H9 (cell line): ENCODE data around the gene TSEN34. TPM values are rescaled to one million over a fixed set of nuclear protein-coding genes. Genes with fewer than 3 reads are reported as not detected.

ENCODE experiments used
- DNase-seq: peaks from one replicate; pipeline ENCODE4 v3.0.0-alpha.2; 2017
- H2AFZ ChIP-seq: one replicate; pipeline ENCODE4 v1.6.1; 2013; ENCODE audit warnings: mild to moderate bottlenecking, low read length, control low read depth, moderate library complexity
- H2AK5ac ChIP-seq: 2 replicates; pipeline ENCODE4 v1.6.1; 2013; ENCODE audit warnings: low read length, control low read depth, mixed read lengths; ENCODE audit not compliant: insufficient read length
- H2BK120ac ChIP-seq: one replicate; pipeline ENCODE4 v1.6.1; 2013; ENCODE audit warnings: low read depth, mild to moderate bottlenecking, low read length, control low read depth, inconsistent platforms; ENCODE audit not compliant: poor library complexity, severe bottlenecking
- H2BK12ac ChIP-seq: 2 replicates; pipeline ENCODE4 v1.6.1; 2013; ENCODE audit warnings: low read length, control low read depth, mixed read lengths, low read depth; ENCODE audit not compliant: insufficient read length
- H2BK15ac ChIP-seq: 2 replicates; pipeline ENCODE4 v1.6.1; 2013; ENCODE audit warnings: low read depth, low read length, control low read depth
- H2BK20ac ChIP-seq: one replicate; pipeline ENCODE4 v1.6.1; 2013; ENCODE audit warnings: low read depth, mild to moderate bottlenecking, low read length, control low read depth, inconsistent platforms; ENCODE audit not compliant: poor library complexity, severe bottlenecking
- H2BK5ac ChIP-seq: 2 replicates; pipeline ENCODE4 v1.6.1; 2013; ENCODE audit warnings: low read length, control low read depth, mixed read lengths; ENCODE audit not compliant: insufficient read length
- H3K14ac ChIP-seq: 2 replicates; pipeline ENCODE4 v1.6.1; 2013; ENCODE audit warnings: low read length, control low read depth; ENCODE audit not compliant: insufficient read depth
- H3K18ac ChIP-seq: 2 replicates; pipeline ENCODE4 v1.6.1; 2013; ENCODE audit warnings: low read depth, mild to moderate bottlenecking, mixed read lengths, low read length, control low read depth; ENCODE audit not compliant: insufficient read length
- H3K23ac ChIP-seq: 2 replicates; pipeline ENCODE4 v1.6.1; 2013; ENCODE audit warnings: low read length, control low read depth, mixed read lengths, low read depth; ENCODE audit not compliant: insufficient read length
- H3K23me2 ChIP-seq: 2 replicates; pipeline ENCODE4 v1.6.1; 2013; ENCODE audit warnings: low read depth, mild to moderate bottlenecking, mixed read lengths, low read length, control low read depth; ENCODE audit not compliant: insufficient read length, poor library complexity, severe bottlenecking
- H3K27ac ChIP-seq: 2 replicates; pipeline ENCODE4 v1.5.1; 2013; ENCODE audit warnings: low read length, control low read depth, mixed read lengths, low read depth; ENCODE audit not compliant: insufficient read length
- H3K27me3 ChIP-seq: 2 replicates; pipeline ENCODE4 v1.6.1; 2013; ENCODE audit warnings: low read length, control low read depth, inconsistent platforms; ENCODE audit not compliant: insufficient read depth
- H3K4ac ChIP-seq: 2 replicates; pipeline ENCODE4 v1.6.1; 2013; ENCODE audit warnings: low read depth, mild to moderate bottlenecking, control low read depth, inconsistent platforms, low read length, moderate library complexity
- H3K4me1 ChIP-seq: 2 replicates; pipeline ENCODE4 v1.6.1; 2013; ENCODE audit warnings: low read length, control low read depth, inconsistent platforms; ENCODE audit not compliant: insufficient read depth
- H3K4me2 ChIP-seq: 2 replicates; pipeline ENCODE4 v1.6.1; 2013; ENCODE audit warnings: low read length, control low read depth, mixed read lengths; ENCODE audit not compliant: insufficient read length, insufficient read depth
- H3K56ac ChIP-seq: 2 replicates; pipeline ENCODE4 v1.6.1; 2013; ENCODE audit warnings: low read depth, mild to moderate bottlenecking, mixed read lengths, low read length, control low read depth; ENCODE audit not compliant: insufficient read length
- H3K79me1 ChIP-seq: 2 replicates; pipeline ENCODE4 v1.6.1; 2013; ENCODE audit warnings: low read depth, mild to moderate bottlenecking, moderate library complexity, low read length, control low read depth, inconsistent platforms; ENCODE audit not compliant: insufficient read depth, poor library complexity, severe bottlenecking
- H3K79me2 ChIP-seq: 2 replicates; pipeline ENCODE4 v1.6.1; 2013; ENCODE audit warnings: low read length, control low read depth, inconsistent platforms; ENCODE audit not compliant: insufficient read depth
- H3K9ac ChIP-seq: 2 replicates; pipeline ENCODE4 v1.6.1; 2013; ENCODE audit warnings: low read length, control low read depth, mixed read lengths; ENCODE audit not compliant: insufficient read length; ENCODE audit errors: extremely low read depth
- H3K9me3 ChIP-seq: one replicate; pipeline ENCODE4 v1.6.1; 2013; ENCODE audit warnings: low read depth, low read length, inconsistent platforms; ENCODE audit not compliant: control insufficient read depth
- H3T11ph ChIP-seq: one replicate; pipeline ENCODE4 v1.6.1; 2013; ENCODE audit warnings: mild to moderate bottlenecking, low read length, control low read depth, inconsistent platforms
- H4K20me1 ChIP-seq: one replicate; pipeline ENCODE4 v1.6.1; 2013; ENCODE audit not compliant: control insufficient read depth, insufficient read length, insufficient read depth
- H4K5ac ChIP-seq: 2 replicates; pipeline ENCODE4 v1.6.1; 2013; ENCODE audit warnings: low read depth, mild to moderate bottlenecking, mixed read lengths, low read length, control low read depth; ENCODE audit not compliant: insufficient read length
- H4K8ac ChIP-seq: replicated peaks from 2 replicates; pipeline ENCODE4 v1.6.1; 2013; ENCODE audit warnings: low read length, control low read depth, mixed read lengths, low read depth; ENCODE audit not compliant: insufficient read length
- H4K91ac ChIP-seq: 2 replicates; pipeline ENCODE4 v1.6.1; 2013; ENCODE audit warnings: low read depth, mild to moderate bottlenecking, moderate library complexity, mixed read lengths, low read length, control low read depth; ENCODE audit not compliant: insufficient read length
- H3K27ac Mint-ChIP-seq, 3 experiments: 2 replicates in 2 of 3; 3 replicates in 1 of 3; pipeline ENCODE4 v1.8.0; 2020 to 2021; ENCODE audit warnings: mixed read lengths in 3 of 3, mild to moderate bottlenecking in 1 of 3, moderate library complexity in 1 of 3
- H3K27me3 Mint-ChIP-seq: 2 replicates; pipeline ENCODE4 v1.8.0; 2021; ENCODE audit warnings: low read depth, mild to moderate bottlenecking, moderate library complexity, mixed read lengths
- H3K36me3 Mint-ChIP-seq, 3 experiments: 2 replicates in 2 of 3; 3 replicates in 1 of 3; pipeline ENCODE4 v1.8.0; 2020 to 2021; ENCODE audit warnings: low read depth in 3 of 3, mixed read lengths in 3 of 3; ENCODE audit not compliant: insufficient read depth in 1 of 3
- H3K4me1 Mint-ChIP-seq, 2 experiments: 2 replicates each; pipeline ENCODE4 v1.8.0; 2020; ENCODE audit warnings: mixed read lengths in 2 of 2
- H3K4me3 Mint-ChIP-seq, 2 experiments: 2 replicates in 1 of 2; 3 replicates in 1 of 2; pipeline ENCODE4 v1.8.0; 2020 to 2021; ENCODE audit warnings: mild to moderate bottlenecking in 2 of 2, mixed read lengths in 2 of 2, moderate library complexity in 1 of 2
- H3K9me3 Mint-ChIP-seq, 2 experiments: 2 replicates in 1 of 2; 3 replicates in 1 of 2; pipeline ENCODE4 v1.8.0; 2020; ENCODE audit warnings: mild to moderate bottlenecking in 2 of 2, mixed read lengths in 2 of 2, moderate library complexity in 1 of 2
- WGBS: extraction: QIAGEN DNeasy Blood & Tissue Kit; methylation state at CpG from one replicate; pipeline ENCODE4 v1.1.7; 2013; ENCODE audit warnings: missing lambda C conversion rate, low lambda C conversion rate, mixed read lengths; ENCODE audit not compliant: insufficient read length; ENCODE audit errors: extremely low coverage; 5-methylcytosine and 5-hydroxymethylcytosine counted together
- total RNA-seq: library from RNA; stranded (reverse); gene quantifications from 2 replicates; pipeline ENCODE4 v1.2.1, GENCODE V29; 2021
- TF ChIP-seq, protein P1 (sequence below): fragments of 200-600 bp; sonication (generic); conservative IDR thresholded peaks from 3 replicates; pipeline ENCODE4 v1.8.0; 2021; ENCODE audit warnings: antibody characterized with exemption, mild to moderate bottlenecking

TSEN34 gene
- total RNA-seq, 1 experiment from 2014 or later: 28.3 TPM

- H3K27me3 Mint-ChIP-seq: no peaks in the 10 kb centered on the region
- no peak within 1 kb of the TSS for H3T11ph ChIP-seq
- H2BK20ac ChIP-seq: no peak within 1 kb of the TSS
- H3K4me2 ChIP-seq: peak within 1 kb of the TSS; percentile 70
- peak within 1 kb of the TSS; percentile 94 for H3K14ac ChIP-seq
- no peak for DNase-seq
- no peaks in the 10 kb centered on the region for H3K9me3 Mint-ChIP-seq
- H2BK12ac ChIP-seq: peak within 1 kb of the TSS; percentile 6
- H3K27ac Mint-ChIP-seq: peak within 1 kb of the TSS; percentile 100
- H3K9me3 ChIP-seq: no peaks in the 10 kb centered on the region
- H3K18ac ChIP-seq: peak within 1 kb of the TSS; percentile 94
- H2BK120ac ChIP-seq: no peak within 1 kb of the TSS
- H4K91ac ChIP-seq: no peak within 1 kb of the TSS
- no peak within 1 kb of the TSS for H3K56ac ChIP-seq
- no peak within 1 kb of the TSS for H3K23ac ChIP-seq
- peak within 1 kb of the TSS; percentile 80 for H3K27ac ChIP-seq
- no peaks in the 10 kb centered on the region for H3K79me1 ChIP-seq
- no peaks in the 10 kb centered on the region for H3K79me2 ChIP-seq
- H3K9ac ChIP-seq: peak within 1 kb of the TSS; percentile 82
- peaks cover 11% of the 10 kb centered on the region for H3K23me2 ChIP-seq
- peak within 1 kb of the TSS; percentile 36 for H4K5ac ChIP-seq
- peak within 1 kb of the TSS; percentile 42 for H2BK5ac ChIP-seq
- no CpG with 5 or more reads among the region's 64 CpGs for WGBS
- H2AFZ ChIP-seq: no peak within 1 kb of the TSS
- H2BK15ac ChIP-seq: no peak within 1 kb of the TSS
- H3K27me3 ChIP-seq: no peaks in the 10 kb centered on the region
- no peak within 1 kb of the TSS for H4K8ac ChIP-seq
- peaks cover 3% of the 10 kb centered on the region for H4K20me1 ChIP-seq
- H3K4me1 ChIP-seq: peaks cover 3% of the 10 kb centered on the region; the same call in 1 of the 2 replicates
- peaks cover 23 to 48% (median 48%) of the 10 kb centered on the region in 3 experiments for H3K36me3 Mint-ChIP-seq
- H3K4me3 Mint-ChIP-seq: peak within 1 kb of the TSS; percentile 87 to 93
- H3K4me1 Mint-ChIP-seq: peaks cover 13 to 29% of the 10 kb centered on the region in 2 experiments
- H2AK5ac ChIP-seq: no peak within 1 kb of the TSS
- no peak within 1 kb of the TSS; the same call in 1 of the 2 replicates for H3K4ac ChIP-seq
- TF ChIP-seq, protein P1, sequence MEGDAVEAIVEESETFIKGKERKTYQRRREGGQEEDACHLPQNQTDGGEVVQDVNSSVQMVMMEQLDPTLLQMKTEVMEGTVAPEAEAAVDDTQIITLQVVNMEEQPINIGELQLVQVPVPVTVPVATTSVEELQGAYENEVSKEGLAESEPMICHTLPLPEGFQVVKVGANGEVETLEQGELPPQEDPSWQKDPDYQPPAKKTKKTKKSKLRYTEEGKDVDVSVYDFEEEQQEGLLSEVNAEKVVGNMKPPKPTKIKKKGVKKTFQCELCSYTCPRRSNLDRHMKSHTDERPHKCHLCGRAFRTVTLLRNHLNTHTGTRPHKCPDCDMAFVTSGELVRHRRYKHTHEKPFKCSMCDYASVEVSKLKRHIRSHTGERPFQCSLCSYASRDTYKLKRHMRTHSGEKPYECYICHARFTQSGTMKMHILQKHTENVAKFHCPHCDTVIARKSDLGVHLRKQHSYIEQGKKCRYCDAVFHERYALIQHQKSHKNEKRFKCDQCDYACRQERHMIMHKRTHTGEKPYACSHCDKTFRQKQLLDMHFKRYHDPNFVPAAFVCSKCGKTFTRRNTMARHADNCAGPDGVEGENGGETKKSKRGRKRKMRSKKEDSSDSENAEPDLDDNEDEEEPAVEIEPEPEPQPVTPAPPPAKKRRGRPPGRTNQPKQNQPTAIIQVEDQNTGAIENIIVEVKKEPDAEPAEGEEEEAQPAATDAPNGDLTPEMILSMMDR: peak; percentile 30; the same call in 1 of the 3 replicates
Observed at GRCh38 chr19:54189145-54189734, 1.9 kb upstream of the TSEN34 start, which contains the start of gene MBOAT7. TSS of gene MBOAT7 (minus strand) at chr19:54189580. CDS start at chr19:54188508, 1,072 bp downstream.
